ENCODE measurements around the gene C11orf91.

C11orf91 gene

GRCh38 chr11:33716243-33716642 is 15.6 kb upstream of the C11orf91 start:
- Histone ChIP-seq H3K4me1 (ENCODE audit: control insufficient read depth in 2 of 2, insufficient read depth in 1 of 2, low read depth in 1 of 2, low read length in 2 of 2) (no peaks in the 10 kb centered on the region), H3K36me3 (replicated peaks in 1 of 2; ENCODE audit: control insufficient read depth in 2 of 2, insufficient read depth in 2 of 2, low read length in 2 of 2) (peaks cover 13 to 82% of the 10 kb centered on the region in 2 donors), H3K4me2 (ENCODE audit: insufficient read depth, low read length, poor library complexity, severe bottlenecking) (no peak overlapping the region), H3K27ac (replicated peaks; ENCODE audit: low read length) (no peak overlapping the region), H3K4me3 (ENCODE audit: low read length in 2 of 2) (no peak overlapping the region), H2BK15ac (ENCODE audit: low read length) (no peak overlapping the region), H3K9me3 (replicated peaks in 1 of 2; ENCODE audit: control insufficient read depth in 2 of 2, insufficient read depth in 1 of 2, low read depth in 1 of 2, low read length in 2 of 2) (no peaks in the 10 kb centered on the region), H4K91ac (ENCODE audit: low read depth, low read length, poor library complexity) (no peak overlapping the region), H2AK5ac (ENCODE audit: low read depth, low read length) (no peak overlapping the region), H3K14ac (ENCODE audit: low read length) (no peak overlapping the region), H3K27me3 (ENCODE audit: control insufficient read depth in 3 of 3, insufficient read depth in 3 of 3, low read depth in 1 of 3, low read length in 3 of 3) (no peaks in the 10 kb centered on the region), H4K8ac (ENCODE audit: low read depth, low read length) (no peak overlapping the region), H2BK120ac (ENCODE audit: low read depth, low read length) (no peak overlapping the region), H3K18ac (ENCODE audit: low read length) (no peak overlapping the region), H3K9ac (ENCODE audit: low read depth, low read length, poor library complexity) (no peak overlapping the region), H3K79me1 (ENCODE audit: low read depth, low read length) (no peaks in the 10 kb centered on the region), H3K4ac (ENCODE audit: low read length) (no peak overlapping the region), H2BK5ac (ENCODE audit: low read length) (no peak overlapping the region), H2BK12ac (ENCODE audit: low read length) (no peak overlapping the region), H3K23ac (ENCODE audit: low read depth, low read length, poor library complexity) (no peak overlapping the region), H2AFZ (ENCODE audit: low read length) (no peak overlapping the region)
- WGBS, 2 donors (ENCODE audit: extremely low coverage in 2 of 2, insufficient read length in 2 of 2, insufficient replicate concordance in 1 of 2) = no CpG with 5 or more reads among the region's 2 CpGs
- DNase-seq (ENCODE audit: low spot score) = no peak

DNA sequence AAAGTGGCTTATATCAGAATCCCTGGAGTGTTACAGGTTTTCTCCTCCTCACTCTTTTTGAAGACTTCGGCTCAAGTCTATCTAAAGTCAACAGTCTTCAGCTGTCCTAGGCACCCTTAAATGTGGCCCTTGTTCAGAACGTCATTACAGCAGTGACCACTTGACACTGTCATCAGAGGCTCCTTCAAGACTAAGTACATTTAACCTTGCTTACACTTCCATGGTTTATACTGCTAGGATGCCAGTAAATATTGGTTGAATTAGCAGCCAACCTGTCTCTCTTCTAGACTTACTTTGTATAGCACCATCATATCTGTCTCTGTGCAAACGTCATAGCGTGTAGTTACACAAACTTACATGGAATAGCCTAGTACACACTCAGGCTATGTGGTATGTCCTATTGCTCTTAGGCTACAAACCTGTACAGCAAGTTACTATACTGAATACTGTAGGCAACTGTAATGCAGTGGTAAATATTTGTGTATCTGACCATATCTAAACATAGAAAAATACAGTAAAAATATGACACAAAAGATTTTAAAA is 13.3 kb upstream of the C11orf91 start:
- no peak overlapping the region for H3K9ac ChIP-seq (ENCODE audit: low read depth, low read length, poor library complexity)
- H4K91ac ChIP-seq (ENCODE audit: low read depth, low read length, poor library complexity) = no peak overlapping the region
- H3K14ac ChIP-seq (ENCODE audit: low read length) = no peak overlapping the region
- H3K4ac ChIP-seq (ENCODE audit: low read length) = no peak overlapping the region
- H3K4me1 ChIP-seq (ENCODE audit: control insufficient read depth in 2 of 2, insufficient read depth in 1 of 2, low read depth in 1 of 2, low read length in 2 of 2) = no peaks in the 10 kb centered on the region
- no peak overlapping the region for H2BK5ac ChIP-seq (ENCODE audit: low read length)
- no peaks in the 10 kb centered on the region for H3K79me1 ChIP-seq (ENCODE audit: low read depth, low read length)
- no CpG with 5 or more reads among the region's 4 CpGs for WGBS, 2 donors (ENCODE audit: extremely low coverage in 2 of 2, insufficient read length in 2 of 2, insufficient replicate concordance in 1 of 2)
- H3K9me3 ChIP-seq (replicated peaks in 1 of 2; ENCODE audit: control insufficient read depth in 2 of 2, insufficient read depth in 1 of 2, low read depth in 1 of 2, low read length in 2 of 2) = no peaks in the 10 kb centered on the region
- peaks cover 23 to 80% of the 10 kb centered on the region in 2 donors for H3K36me3 ChIP-seq (replicated peaks in 1 of 2; ENCODE audit: control insufficient read depth in 2 of 2, insufficient read depth in 2 of 2, low read length in 2 of 2)
- H4K8ac ChIP-seq (ENCODE audit: low read depth, low read length) = no peak overlapping the region
- H2AFZ ChIP-seq (ENCODE audit: low read length) = no peak overlapping the region
- H2AK5ac ChIP-seq (ENCODE audit: low read depth, low read length) = no peak overlapping the region
- H3K27ac ChIP-seq (replicated peaks; ENCODE audit: low read length) = no peak overlapping the region
- H3K23ac ChIP-seq (ENCODE audit: low read depth, low read length, poor library complexity) = no peak overlapping the region
- H3K27me3 ChIP-seq (ENCODE audit: control insufficient read depth in 3 of 3, insufficient read depth in 3 of 3, low read depth in 1 of 3, low read length in 3 of 3) = no peaks in the 10 kb centered on the region
- DNase-seq (ENCODE audit: low spot score) = no peak
- no peak overlapping the region for H2BK12ac ChIP-seq (ENCODE audit: low read length)
- H2BK15ac ChIP-seq (ENCODE audit: low read length) = no peak overlapping the region
- no peak overlapping the region for H2BK120ac ChIP-seq (ENCODE audit: low read depth, low read length)
- H3K4me2 ChIP-seq (ENCODE audit: insufficient read depth, low read length, poor library complexity, severe bottlenecking) = no peak overlapping the region
- H3K18ac ChIP-seq (ENCODE audit: low read length) = no peak overlapping the region
- H3K4me3 ChIP-seq (ENCODE audit: low read length in 2 of 2) = no peak overlapping the region

- Histone ChIP-seq H3K27me3 (ENCODE audit: control insufficient read depth in 3 of 3, insufficient read depth in 3 of 3, low read depth in 1 of 3, low read length in 3 of 3) (no peaks in the 10 kb centered on the region), H2AK5ac (ENCODE audit: low read depth, low read length) (no peak overlapping the region), H3K4me3 (ENCODE audit: low read length in 2 of 2) (no peak overlapping the region), H3K9me3 (replicated peaks in 1 of 2; ENCODE audit: control insufficient read depth in 2 of 2, insufficient read depth in 1 of 2, low read depth in 1 of 2, low read length in 2 of 2) (no peaks in the 10 kb centered on the region), H2BK5ac (ENCODE audit: low read length) (no peak overlapping the region), H3K27ac (replicated peaks; ENCODE audit: low read length) (no peak overlapping the region), H3K9ac (ENCODE audit: low read depth, low read length, poor library complexity) (no peak overlapping the region), H3K4me2 (ENCODE audit: insufficient read depth, low read length, poor library complexity, severe bottlenecking) (no peak overlapping the region), H3K4me1 (ENCODE audit: control insufficient read depth in 2 of 2, insufficient read depth in 1 of 2, low read depth in 1 of 2, low read length in 2 of 2) (no peaks in the 10 kb centered on the region), H4K8ac (ENCODE audit: low read depth, low read length) (no peak overlapping the region), H4K91ac (ENCODE audit: low read depth, low read length, poor library complexity) (no peak overlapping the region), H3K14ac (ENCODE audit: low read length) (no peak overlapping the region), H2BK120ac (ENCODE audit: low read depth, low read length) (no peak overlapping the region), H3K23ac (ENCODE audit: low read depth, low read length, poor library complexity) (no peak overlapping the region), H2AFZ (ENCODE audit: low read length) (no peak overlapping the region), H3K4ac (ENCODE audit: low read length) (no peak overlapping the region), H2BK15ac (ENCODE audit: low read length) (no peak overlapping the region), H3K18ac (ENCODE audit: low read length) (no peak overlapping the region), H3K36me3 (replicated peaks in 1 of 2; ENCODE audit: control insufficient read depth in 2 of 2, insufficient read depth in 2 of 2, low read length in 2 of 2) (peaks cover 24 to 79% of the 10 kb centered on the region in 2 donors), H2BK12ac (ENCODE audit: low read length) (no peak overlapping the region), H3K79me1 (ENCODE audit: low read depth, low read length) (no peaks in the 10 kb centered on the region)
- DNase-seq (ENCODE audit: low spot score) = no peak
- WGBS, 2 donors (ENCODE audit: extremely low coverage in 2 of 2, insufficient read length in 2 of 2, insufficient replicate concordance in 1 of 2) = no CpG with 5 or more reads among the region's 5 CpGs
Observed at GRCh38 chr11:33713151-33713855, 12.7 kb upstream of the C11orf91 start.

GRCh38 chr11:33712436-33712835 is 11.8 kb upstream of the C11orf91 start:
- H3K79me1 ChIP-seq (ENCODE audit: low read depth, low read length) = no peaks in the 10 kb centered on the region
- no peak overlapping the region for H4K91ac ChIP-seq (ENCODE audit: low read depth, low read length, poor library complexity)
- no peak overlapping the region for H3K27ac ChIP-seq (replicated peaks; ENCODE audit: low read length)
- no peak for DNase-seq (ENCODE audit: low spot score)
- no peaks in the 10 kb centered on the region for H3K4me1 ChIP-seq (ENCODE audit: control insufficient read depth in 2 of 2, insufficient read depth in 1 of 2, low read depth in 1 of 2, low read length in 2 of 2)
- no peak overlapping the region for H2BK5ac ChIP-seq (ENCODE audit: low read length)
- peaks cover 24 to 80% of the 10 kb centered on the region in 2 donors for H3K36me3 ChIP-seq (replicated peaks in 1 of 2; ENCODE audit: control insufficient read depth in 2 of 2, insufficient read depth in 2 of 2, low read length in 2 of 2)
- no peak overlapping the region for H3K18ac ChIP-seq (ENCODE audit: low read length)
- no peak overlapping the region for H2BK120ac ChIP-seq (ENCODE audit: low read depth, low read length)
- no peaks in the 10 kb centered on the region for H3K9me3 ChIP-seq (replicated peaks in 1 of 2; ENCODE audit: control insufficient read depth in 2 of 2, insufficient read depth in 1 of 2, low read depth in 1 of 2, low read length in 2 of 2)
- no CpG with 5 or more reads among the region's 3 CpGs for WGBS, 2 donors (ENCODE audit: extremely low coverage in 2 of 2, insufficient read length in 2 of 2, insufficient replicate concordance in 1 of 2)
- no peak overlapping the region for H4K8ac ChIP-seq (ENCODE audit: low read depth, low read length)
- H3K14ac ChIP-seq (ENCODE audit: low read length) = no peak overlapping the region
- no peaks in the 10 kb centered on the region for H3K27me3 ChIP-seq (ENCODE audit: control insufficient read depth in 3 of 3, insufficient read depth in 3 of 3, low read depth in 1 of 3, low read length in 3 of 3)
- H3K4ac ChIP-seq (ENCODE audit: low read length) = no peak overlapping the region
- no peak overlapping the region for H3K4me2 ChIP-seq (ENCODE audit: insufficient read depth, low read length, poor library complexity, severe bottlenecking)
- H2BK15ac ChIP-seq (ENCODE audit: low read length) = no peak overlapping the region
- H2AFZ ChIP-seq (ENCODE audit: low read length) = no peak overlapping the region
- H3K9ac ChIP-seq (ENCODE audit: low read depth, low read length, poor library complexity) = no peak overlapping the region
- H3K23ac ChIP-seq (ENCODE audit: low read depth, low read length, poor library complexity) = no peak overlapping the region
- no peak overlapping the region for H2AK5ac ChIP-seq (ENCODE audit: low read depth, low read length)
- no peak overlapping the region for H3K4me3 ChIP-seq (ENCODE audit: low read length in 2 of 2)
- no peak overlapping the region for H2BK12ac ChIP-seq (ENCODE audit: low read length)
